Hematopoietic multipotent progenitor cell (in vitro differentiated cells): ENCODE data around the gene ZBTB4. TPM values are rescaled to one million over a fixed set of nuclear protein-coding genes. Genes with fewer than 3 reads are reported as not detected.

Experiments
- DNase-seq, 3 donors: peaks; one replicate each; pipeline ENCODE4 v3.0.0-alpha.2; 2011 to 2015; ENCODE audit warnings: low read depth in 2 of 3, low spot score in 2 of 3
- total RNA-seq: library from RNA; depleted of rRNA; stranded (reverse); fragments of >200 nt; gene quantifications from one replicate; pipeline ENCODE4 v1.2.3, GENCODE V29; 2012

ZBTB4 gene
- total RNA-seq, 1 donor, result 17.8 TPM

DNA sequence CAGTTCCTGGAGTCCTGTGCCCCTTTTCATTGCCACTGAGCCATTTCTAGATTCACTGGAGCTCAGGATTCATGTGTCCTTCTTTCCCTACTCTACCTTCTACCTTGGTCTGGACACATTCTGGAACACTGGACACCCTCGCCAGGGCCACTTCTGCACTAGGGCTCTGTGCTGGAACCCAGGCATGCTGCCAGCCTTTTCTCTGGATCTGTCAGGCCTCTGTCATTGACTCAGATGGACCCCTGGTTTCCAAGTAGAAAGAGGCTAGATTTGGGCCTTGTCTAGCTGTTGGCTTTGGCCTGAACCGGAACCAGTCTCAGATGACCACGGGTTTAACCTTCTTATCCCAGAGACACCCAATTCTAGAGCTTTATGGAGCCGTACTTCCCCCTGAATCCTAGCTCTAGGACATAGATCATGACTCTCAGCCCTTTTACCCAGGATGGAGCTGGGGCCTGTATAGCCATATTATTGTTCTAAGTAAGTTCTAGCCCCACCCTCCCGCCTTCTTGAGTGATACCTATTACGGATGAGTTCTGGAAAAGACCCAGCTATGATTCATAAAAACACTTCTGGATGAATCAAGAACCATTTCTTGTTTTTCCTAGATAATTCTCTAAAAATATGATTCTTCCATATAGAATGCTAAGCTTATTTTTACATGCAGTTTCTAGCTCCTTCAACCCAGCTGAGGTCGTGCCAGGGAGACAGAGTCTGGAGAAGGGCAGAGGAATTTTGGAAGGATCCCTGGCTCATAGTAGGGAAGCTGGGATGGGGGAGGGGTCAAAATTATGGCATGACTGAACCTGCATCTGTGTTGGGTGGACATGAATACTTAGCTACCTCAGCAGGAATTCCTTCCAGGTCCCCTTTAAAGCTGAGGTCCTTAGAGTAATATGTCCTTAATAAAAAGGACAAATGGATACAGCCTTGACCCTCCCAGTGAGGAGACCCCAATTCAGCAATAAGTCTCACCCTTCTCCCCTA lies 35.6 kb downstream of the ZBTB4 start:
- no peak for DNase-seq

DNA sequence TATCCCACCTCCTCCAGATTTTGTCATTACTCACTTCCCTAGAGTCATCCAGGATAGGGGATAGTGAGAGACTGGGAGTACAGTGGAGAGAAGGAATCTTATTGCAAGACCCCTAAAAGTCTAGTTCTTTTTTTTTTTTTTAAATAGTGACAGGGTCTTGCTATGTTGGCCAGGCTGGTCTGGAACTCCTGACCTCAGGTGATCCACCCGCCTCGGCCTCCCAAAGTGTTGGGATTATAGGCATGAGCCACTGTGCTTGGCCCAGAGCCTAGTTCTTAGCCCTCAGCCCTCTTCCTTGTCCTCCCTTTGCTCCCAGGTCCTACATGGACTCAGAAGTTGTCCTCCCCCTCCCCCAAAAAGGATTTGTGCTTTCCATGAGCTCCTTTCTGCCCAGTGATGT lies 37.3 kb downstream of the ZBTB4 start:
- DNase-seq, result no peak

DNA sequence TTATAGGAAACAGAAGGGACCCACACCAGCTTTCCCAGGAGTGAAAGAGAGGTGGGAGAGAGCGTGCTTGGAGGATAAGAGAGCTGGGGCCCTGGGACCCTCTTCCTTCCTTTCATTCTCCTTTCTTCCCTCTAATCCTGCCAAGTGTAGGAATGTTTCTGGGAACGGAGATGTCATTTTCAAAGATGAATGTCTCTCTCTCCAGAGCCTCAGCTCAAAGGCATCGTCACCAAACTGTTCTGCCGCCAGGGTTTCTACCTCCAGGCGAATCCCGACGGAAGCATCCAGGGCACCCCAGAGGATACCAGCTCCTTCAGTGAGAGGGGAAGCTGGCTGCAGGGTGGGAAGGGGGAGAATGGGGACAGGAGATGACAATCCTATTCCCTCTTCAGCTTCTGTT lies 38.2 kb downstream of the ZBTB4 start:
- DNase-seq, result no peak

DNA sequence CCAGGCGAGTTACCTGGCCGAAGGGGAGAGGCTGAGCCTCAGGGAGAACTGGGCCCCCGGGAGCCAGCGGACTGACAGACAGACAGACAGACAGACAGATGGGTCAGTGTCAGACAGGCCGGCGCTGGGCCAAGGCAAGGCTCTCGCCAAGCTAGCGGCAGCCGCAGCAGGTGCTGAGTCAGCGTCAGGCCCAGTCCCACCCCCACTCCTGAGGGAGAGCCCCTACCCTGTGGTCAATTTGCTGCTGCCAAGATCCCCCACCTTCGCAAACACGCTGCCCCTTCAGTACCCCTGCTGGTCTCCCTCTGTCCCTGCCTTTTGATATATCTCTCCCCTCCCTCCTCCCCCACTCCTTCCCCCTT lies 38.6 kb downstream of the ZBTB4 start:
- DNase-seq, result peak in 2 of 3 donors; percentile 60 to 70

DNA sequence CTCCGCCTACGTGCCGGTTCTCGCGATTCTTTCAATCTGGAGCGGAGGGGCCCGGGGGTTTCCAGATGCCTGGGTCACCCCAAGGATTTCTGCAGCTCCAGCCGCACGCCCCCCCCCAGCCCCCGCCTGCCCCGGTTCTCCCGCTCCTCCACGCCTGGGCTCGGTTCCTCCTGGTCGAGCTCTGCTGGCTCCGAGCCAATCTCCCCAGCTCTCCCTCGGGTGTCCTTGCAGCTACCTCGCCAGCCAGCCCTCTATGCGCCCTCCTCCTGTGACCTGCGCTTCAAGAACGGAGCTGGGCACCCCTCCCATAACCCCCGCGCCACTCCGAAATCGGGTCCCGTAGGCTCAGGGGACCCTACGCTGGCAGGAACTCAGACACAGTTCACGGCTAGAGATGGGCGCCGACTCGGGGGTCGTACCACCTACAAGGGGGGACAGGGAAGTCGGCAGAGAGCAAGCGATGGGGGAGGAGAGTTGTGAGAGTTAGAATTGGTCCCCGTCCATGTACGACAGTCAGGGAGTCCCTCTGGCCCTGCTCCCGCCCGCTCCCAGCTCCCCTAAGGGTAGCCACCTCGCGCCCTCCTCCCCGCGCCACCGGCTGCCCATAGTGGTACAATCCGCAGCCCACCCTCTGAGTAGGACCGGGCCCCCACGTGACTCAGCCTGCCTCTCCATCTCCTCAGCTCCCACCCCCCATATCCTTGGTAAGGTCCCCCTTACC lies 39.2 kb downstream of the ZBTB4 start:
- peak in 2 of 3 donors; percentile 41 to 48 for DNase-seq

DNA sequence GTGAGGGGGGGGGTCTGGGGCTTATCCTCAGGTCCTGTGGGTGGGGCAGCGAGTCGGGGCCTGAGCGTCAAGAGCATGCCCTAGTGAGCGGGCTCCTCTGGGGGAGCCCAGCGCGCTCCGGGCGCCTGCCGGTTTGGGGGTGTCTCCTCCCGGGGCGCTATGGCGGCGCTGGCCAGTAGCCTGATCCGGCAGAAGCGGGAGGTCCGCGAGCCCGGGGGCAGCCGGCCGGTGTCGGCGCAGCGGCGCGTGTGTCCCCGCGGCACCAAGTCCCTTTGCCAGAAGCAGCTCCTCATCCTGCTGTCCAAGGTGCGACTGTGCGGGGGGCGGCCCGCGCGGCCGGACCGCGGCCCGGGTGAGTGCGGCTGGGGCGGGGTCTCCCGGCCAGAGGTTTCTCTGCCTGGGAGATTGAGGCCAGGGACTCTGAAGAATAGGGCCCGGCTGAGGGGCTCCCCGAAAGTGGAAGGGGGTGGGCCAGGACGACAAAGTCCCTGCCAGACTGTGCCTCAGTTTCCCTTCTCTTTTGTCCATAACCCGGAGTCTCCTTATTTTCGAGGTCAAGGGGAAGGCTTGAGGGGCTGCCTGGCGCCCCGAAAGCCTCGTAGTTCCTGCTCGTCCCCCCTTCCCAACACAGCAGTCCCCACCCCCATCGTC lies 39.8 kb downstream of the ZBTB4 start, which contains the start of gene FGF11:
FGF11 (plus strand) TSS at position 51 of the 651 bp plus-strand sequence; CDS start at position 160, 109 bp downstream.
- DNase-seq, result no peak

DNA sequence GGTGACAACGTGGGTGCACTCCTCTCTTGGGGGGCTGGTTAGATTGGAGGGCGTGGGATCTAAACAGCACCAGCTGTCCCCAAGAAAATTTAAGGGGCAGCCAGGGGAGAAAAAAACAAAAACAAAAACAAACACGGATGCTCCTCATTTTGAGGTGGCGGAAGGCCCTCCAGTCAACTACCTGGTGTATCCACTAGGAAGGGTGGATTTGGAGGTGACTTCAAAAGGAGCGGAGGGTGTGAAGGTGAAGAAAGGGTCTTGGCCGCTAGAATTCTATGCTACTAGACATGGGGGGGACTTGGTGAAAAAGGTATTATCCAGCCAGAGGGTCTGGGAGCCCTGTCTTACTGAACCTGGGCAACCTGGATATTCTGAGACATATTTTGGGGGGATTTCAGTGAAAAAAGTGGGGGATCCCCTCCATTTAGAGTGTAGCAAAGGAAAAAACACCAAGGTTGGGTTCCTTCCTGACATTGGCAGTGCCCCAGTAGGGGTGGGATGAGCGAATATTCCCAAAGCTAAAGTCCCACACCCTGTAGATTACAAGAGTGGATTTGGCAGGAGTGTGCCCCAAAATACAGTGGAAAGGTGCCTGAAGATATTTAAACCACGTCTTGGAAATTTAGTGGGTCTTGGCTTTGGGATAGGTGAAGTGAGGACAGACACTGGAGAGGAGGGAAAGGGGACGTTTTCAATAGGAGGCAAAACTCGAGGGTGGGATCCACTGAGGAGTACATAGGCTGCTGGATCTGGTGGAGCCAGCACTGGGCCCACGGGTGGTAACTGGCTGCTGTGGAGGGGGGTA lies 40.6 kb downstream of the ZBTB4 start:
- DNase-seq, result no peak

DNA sequence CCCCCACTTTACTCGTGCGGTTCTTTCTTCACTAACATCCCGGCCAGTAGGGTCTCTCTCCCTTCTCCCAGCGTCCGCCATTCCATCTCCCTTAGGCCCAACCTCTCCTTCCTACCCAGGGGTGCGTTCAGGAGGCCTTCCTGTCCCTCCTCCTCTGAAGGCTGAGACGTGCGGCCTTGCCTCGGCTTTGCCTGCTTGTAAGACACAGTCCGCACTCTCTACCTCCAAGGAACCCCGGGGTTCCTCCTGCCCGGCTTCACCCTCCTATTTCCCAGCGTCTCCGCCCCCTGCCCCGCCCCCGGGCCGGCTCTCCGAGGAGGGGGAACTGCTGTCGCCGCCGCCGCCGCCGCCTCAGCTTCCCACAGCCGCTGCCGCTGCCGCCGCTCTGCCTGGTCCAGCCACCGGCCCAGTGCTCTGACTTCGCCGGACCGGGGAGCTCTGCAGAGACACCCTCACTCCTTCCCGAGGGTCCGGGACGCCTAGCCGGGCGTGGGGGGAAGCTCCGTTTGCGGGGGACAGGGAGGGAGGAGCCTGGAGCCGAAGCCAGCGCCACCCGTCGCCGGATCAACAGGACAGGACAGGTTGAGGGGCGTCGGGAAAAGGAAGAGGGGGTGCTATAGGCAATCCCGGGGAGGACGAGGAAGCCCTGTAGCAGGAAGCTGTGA lies 41.3 kb downstream of the ZBTB4 start:
- peak in 2 of 3 donors; percentile 57 to 61 for DNase-seq

DNA sequence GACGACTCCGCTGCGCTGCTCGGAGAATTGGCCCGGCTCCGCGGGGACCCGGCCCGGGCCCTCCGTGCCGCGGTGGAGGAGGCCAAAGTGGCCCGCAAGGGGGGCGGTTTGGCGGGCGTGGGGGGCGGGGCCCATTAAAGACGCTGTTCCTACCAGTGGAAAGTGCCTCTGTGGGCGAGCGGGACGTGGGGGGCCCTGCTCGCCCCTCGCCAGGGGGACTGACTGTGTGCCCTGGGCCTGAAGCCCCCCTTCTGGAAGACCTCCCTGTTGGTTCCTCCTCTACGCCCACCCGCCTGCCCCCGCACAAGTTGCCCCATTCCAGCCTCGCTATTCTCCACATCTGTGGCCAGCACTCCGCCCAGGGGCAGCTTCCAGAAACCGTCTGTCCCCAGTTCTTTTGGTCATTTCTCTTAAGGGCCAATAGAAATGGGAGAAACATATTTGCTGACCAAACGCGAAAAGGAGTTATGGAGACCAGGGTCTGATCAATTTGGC lies 42.0 kb downstream of the ZBTB4 start:
- DNase-seq, result no peak

DNA sequence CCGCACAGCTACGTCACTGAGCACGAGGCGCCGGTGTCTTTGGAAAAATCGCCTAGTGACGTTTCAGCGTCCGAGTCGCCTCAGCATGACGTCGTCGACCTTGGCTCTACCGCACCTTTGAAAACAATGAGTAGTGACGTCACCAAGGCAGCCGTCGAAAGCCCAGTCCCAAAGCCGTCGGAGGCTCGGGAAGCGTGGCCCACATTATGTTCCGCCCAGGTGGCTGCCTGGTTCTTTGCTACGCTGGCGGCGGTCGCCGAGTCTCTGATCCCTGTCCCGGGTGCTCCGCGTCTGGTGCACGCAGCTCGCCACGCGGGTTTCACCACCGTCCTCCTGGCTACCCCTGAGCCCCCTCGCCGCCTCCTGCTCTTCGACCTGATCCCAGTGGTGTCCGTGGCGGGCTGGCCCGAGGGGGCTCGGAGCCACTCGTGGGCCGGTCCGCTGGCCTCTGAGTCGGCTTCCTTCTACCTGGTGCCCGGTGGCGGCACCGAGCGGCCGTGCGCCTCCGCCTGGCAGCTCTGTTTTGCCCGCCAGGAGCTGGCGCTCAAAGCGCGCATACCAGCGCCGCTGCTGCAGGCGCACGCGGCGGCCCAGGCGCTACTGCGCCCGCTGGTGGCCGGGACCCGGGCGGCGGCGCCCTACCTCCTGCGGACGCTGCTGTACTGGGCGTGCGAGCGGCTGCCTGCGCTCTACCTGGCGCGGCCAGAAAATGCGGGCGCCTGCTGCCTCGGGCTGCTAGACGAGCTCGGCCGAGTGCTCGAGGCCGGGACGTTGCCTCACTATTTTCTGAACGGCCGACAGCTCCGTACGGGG lies 42.7 kb downstream of the ZBTB4 start:
- peak; percentile 71 to 85 (median 85) for DNase-seq

DNA sequence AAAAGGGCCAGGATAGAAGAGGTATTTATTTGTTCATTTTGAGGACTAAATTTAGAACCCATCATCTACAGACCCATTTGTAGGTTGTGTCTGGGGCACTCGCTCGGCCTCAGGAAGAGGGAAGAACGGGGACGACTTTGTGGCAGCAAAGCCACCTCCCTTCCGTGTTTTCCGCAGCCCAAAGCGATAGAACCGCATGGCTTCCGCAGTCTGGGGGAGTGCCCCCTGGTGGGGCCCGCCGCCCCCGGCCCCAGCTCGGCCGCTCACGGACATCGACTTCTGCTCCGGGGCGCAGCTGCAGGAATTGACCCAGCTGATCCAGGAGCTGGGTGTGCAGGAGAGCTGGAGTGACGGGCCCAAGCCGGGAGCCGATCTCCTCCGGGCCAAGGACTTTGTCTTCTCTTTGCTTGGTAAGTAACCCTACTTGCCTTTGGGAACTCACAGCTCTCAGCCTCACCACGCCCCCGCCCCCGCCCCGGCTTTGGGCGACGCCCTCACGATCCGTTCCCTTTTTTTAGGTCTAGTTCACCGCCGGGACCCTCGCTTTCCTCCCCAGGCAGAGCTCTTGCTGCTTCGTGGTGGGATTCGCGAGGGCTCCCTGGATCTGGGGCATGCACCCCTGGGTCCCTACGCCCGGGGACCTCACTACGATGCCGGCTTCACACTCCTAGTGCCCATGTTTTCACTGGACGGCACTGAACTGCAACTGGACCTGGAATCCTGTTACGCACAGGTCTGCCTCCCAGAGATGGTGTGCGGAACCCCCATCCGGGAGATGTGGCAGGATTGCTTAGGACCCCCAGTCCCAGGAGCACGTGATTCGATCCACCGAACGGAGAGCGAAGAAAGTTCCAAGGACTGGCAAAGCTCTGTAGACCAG lies 43.5 kb downstream of the ZBTB4 start:
- peak in 2 of 3 donors; percentile 75 to 77 for DNase-seq

DNA sequence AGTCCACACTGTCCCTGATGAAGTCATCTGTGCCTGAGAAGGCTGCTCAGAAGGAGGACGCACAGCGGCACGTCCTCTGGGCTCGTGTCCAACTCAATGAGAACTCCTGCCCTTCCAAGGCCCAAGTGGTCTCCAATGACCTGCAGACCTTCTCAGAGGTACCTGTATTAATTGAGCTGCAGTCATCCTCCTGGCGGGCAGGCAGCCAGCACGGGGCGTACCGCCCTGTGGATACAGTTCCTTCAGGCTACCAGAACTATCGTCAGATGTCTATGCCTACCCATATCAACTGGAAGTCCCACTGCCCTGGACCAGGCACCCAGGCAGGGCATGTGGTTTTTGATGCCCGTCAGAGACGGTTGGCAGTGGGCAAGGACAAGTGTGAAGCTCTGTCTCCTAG lies 47.1 kb downstream of the ZBTB4 start:
- no peak for DNase-seq

DNA sequence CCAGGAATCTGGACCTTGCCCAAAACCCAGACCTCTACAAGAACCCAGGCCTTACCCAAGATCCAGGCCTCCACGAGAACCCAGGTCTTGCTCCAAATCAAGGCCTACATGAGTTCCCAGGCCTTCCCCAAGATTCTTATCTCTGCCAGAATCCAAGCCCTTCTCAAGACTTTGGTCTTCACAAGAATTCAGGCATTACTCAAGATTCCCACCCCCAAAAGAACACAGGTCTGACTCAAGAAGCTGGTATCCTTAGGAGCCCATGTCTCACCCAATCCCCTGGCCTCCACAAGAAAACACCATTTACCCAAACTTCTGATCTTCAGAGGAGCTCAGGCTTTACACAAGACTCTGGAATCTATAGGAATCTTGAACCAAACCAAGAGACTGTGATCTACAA lies 48.2 kb downstream of the ZBTB4 start:
- no peak for DNase-seq

DNA sequence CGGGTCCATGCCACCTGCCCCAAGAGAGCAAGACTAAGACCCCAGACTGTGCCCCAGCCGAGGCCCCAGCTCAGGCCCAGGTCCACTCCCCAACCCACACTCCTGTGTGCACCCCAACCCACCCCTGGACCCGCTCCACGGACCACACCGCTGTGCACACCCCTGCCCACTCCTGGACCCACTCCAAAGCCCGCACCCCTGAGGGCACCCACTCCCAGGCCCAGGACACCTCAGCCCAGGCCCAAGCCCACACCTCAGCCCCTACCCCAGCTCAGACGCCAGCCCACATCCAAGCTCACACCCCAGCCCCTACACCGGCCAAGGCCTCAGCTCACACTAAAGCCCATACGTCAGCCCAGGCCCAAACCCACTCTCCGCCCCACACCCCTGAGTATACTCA lies 49.7 kb downstream of the ZBTB4 start:
- DNase-seq, result no peak

DNA sequence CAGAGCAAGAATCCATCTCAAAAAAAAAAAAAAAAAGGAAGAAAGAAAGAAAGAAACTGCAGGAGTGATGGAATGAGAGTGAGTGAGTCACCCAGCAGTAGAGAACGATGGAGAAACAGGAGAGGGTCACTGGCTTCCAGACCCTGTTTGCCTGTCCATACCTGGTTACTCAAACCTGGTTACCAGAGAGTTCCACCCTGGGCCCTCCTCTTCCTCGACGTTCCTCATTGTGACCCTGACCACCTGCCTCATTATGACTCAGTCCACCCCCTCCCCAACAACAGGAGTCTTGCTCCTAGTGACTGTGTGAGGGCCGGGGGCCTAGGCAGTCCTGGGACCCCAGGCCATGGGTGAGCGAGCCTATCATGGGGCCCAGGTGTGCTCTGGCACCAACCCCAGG lies 50.9 kb downstream of the ZBTB4 start, which contains the start of gene SPEM3:
SPEM3 (plus strand) TSS at position 301 of the 400 bp plus-strand sequence; CDS start at position 347, 46 bp downstream.
- no peak for DNase-seq

DNA sequence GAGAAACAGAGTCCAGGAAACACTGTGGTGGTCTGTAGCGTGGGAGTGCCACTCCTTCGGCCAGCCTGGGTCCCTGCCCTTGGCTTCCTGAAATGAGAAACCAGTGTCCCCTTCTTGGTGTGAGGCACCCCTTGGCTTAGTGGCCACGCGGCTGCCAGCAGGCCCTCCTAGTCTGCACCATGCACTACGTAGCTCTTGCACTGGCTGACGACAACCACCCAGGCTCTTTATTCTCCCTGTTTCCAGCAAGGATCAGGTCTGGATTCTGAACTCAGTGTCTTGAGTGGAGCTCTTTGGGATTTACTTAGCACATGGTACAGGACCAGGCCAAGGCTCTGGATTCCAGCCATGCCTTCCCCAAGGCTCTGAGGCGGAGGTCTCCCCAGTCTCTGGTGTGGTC lies 51.9 kb downstream of the ZBTB4 start:
- no peak for DNase-seq

DNA sequence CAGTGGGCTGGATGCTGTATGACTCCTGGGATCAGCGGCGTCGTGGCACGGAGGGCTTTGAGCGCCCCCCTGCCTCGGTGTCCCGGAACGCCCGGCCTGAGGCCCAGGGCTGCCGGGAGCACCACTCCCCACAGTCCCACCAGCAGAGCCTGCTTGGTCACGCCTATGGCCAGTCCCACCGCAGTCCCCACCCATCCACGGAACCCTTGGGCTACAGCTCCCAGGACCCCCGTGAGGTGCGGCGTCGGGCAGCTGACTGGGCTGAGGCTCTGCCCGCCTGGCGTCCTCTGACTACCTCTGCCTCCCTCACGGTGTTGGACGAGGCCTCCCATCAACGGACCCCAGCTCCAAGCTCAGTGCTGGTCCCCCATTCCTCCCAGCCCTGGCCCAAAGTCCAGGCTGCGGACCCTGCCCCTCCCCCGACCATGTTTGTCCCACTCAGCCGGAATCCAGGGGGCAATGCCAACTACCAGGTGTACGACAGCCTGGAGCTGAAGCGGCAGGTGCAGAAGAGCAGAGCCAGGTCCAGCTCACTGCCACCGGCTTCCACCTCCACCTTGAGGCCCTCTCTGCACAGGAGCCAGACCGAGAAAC lies 52.4 kb downstream of the ZBTB4 start:
- DNase-seq, result no peak
